HS-27A (cell line): ENCODE measurements around the gene ARCN1.

ENCODE experiments used
- DNase-seq: peaks from one replicate; pipeline ENCODE4 v3.0.0-alpha.2; 2012; ENCODE audit warnings: low read depth, missing footprints

The ARCN1 gene

GRCh38 chr11:118621784-118622375, 49.7 kb downstream of the ARCN1 start:
- no peak for DNase-seq

GRCh38 chr11:118622376-118623268, 50.4 kb downstream of the ARCN1 start:
- DNase-seq = no peak

DNA sequence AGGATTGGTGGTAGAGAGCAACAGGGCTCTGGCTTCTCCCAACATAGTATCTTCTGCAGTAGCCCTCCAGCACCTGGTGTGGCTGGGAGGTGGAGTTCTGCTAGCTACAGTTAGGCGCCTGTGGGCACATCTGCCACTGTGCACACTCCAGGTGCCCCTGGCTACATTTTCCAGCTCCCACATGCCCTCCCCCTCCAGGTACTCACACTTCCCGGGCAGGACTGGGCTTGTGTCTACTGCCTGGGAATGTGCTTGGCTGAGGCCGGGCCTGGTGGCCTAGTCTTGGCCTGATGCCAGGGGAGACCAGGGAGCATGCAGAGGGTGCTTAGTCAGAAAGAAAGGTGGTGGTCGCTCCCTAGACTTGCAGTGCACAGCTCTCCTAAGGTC, 51.1 kb downstream of the ARCN1 start:
- DNase-seq = no peak

DNA sequence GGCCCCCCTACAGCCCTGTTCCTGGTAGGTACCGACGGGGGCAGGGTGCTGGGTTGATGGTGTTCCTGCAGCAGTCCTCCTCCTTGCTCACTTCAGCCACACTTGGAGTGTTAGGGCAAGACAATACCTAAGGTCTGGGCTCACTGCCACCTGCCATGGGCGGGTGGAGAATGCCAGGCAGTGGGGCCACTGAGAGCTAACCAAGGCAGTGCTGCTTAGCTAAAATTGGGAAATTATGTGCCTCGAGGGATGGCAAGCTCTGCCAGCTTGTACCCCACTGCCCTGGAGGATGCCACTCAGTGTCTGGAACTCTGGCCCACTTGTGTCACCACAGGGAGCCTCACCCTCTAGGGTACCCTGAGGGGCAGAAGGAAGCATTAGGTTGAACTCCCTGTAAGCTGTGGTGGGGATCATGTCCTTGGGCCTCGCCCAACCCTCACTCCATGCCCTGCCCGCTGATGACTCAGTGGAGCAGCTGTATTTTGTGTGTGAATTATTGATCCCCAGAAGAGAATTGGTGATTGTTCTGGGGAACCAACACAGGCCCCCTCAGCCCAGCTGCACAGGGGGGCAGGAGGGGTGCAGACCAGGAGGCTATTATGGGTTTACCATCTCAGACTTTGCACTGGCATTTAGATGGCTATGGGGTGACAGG, 53.0 kb downstream of the ARCN1 start:
- no peak for DNase-seq

GRCh38 chr11:118625976-118626375, 53.8 kb downstream of the ARCN1 start:
- no peak for DNase-seq

DNA sequence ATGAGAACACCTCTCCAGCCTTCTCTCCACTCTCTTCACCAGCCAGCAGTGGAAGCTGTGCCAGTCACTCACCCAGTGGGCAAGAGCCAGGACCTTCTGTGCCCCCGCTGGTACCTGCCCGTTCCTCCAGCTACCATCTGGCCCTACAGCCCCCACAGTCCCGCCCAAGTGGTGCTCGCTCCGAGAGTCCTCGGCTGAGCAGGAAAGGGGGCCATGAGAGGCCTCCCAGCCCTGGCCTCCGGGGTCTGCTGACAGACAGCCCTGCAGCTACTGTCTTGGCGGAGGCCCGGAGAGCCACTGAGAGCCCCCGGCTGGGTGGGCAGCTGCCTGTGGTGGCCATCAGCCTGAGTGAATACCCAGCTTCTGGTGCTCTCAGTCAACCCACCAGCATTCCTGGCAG, 55.4 kb downstream of the ARCN1 start:
- DNase-seq = no peak

GRCh38 chr11:118628031-118628430, 55.8 kb downstream of the ARCN1 start:
- no peak for DNase-seq

DNA sequence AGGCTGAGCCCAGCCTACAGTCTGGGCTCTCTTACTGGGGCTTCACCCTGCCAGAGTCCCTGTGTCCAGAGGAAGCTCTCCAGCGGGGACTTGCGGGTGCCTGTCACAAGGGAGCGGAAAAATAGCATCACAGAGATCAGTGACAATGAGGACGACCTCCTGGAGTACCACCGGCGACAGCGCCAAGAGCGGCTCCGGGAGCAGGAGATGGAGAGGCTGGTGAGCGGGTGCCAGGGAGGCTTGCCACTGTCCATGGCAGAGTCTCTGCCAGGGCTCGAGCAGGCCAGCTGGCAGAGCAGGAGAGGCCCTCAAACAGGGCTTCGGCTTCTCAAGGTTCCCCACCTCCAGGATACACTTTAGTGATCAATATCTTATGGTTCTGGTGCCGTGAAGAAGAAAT, 56.2 kb downstream of the ARCN1 start:
- DNase-seq = no peak

DNA sequence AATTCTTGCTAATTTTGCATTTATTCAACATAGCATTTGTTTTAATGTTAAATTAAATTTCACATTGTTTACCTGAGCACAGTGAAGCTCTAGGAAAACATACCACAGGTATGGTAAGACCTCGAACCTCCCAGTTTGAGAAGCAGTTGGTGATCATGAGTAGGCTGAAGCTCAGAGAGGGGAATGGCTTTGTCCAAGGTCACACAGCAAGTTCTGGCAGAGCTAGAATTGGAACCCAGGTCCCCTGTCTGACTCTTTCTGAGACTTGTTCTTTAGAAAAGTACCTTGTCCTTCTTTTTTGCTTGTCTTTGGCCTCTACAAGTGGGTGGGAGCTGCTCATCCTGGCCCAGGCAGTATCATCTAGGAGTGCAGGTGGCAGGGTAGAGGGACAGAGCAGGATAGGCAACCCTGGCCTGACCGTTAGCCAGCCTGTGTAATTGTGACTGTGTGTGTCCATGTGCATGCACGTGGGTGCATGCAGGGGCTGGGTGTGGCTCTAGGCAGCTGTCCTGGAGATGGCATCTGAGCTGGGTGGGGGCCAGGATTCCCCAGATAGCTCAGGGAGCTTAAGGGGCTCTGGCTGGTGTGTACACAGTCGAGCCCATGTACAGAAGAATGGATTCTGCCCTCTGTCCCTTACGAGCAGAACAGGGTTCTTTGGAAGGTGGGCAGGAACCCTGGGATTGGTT, 56.8 kb downstream of the ARCN1 start:
- no peak for DNase-seq

DNA sequence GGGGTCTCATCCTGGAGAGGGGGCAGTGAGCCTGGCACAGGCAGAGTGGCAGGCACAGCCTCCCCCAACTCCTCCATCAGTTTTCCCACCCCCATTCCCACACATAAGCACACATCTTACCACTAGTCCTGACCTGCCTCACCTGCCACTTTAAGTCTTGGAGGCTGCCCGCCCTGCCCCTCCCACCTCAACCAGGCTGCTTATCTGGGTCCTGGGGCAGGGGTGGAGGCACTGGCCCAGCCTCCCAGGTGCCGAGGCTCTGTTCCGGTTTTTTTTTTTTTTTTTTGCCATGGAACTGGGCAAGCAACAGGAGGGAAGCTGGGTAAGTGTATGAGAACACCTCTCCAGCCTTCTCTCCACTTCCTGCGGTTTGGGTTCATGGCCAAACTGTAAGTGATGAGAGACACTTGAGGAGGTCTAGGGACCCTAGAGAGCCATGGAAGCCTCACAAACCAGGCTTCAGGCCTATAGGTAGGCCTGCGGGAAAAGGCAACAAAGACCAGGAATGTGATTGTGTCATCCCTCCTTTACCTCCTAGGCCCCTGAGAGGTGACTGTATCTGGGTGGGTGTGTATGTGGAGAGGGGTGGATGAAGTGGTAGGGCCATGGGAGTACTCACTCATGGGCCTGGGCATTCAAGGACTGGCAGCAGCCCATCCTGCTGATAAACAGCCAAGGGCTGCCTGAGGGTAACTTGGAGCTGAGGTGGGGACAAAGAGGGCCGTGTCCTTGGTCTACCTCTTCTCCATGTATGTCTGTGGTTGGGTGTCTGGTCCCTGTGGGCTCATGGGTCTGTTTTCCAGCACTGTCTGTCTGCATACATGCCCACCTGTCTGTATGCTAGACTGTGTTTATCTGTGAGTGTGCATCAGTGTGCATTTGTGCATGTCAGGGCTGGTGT, 57.8 kb downstream of the ARCN1 start:
- no peak for DNase-seq

DNA sequence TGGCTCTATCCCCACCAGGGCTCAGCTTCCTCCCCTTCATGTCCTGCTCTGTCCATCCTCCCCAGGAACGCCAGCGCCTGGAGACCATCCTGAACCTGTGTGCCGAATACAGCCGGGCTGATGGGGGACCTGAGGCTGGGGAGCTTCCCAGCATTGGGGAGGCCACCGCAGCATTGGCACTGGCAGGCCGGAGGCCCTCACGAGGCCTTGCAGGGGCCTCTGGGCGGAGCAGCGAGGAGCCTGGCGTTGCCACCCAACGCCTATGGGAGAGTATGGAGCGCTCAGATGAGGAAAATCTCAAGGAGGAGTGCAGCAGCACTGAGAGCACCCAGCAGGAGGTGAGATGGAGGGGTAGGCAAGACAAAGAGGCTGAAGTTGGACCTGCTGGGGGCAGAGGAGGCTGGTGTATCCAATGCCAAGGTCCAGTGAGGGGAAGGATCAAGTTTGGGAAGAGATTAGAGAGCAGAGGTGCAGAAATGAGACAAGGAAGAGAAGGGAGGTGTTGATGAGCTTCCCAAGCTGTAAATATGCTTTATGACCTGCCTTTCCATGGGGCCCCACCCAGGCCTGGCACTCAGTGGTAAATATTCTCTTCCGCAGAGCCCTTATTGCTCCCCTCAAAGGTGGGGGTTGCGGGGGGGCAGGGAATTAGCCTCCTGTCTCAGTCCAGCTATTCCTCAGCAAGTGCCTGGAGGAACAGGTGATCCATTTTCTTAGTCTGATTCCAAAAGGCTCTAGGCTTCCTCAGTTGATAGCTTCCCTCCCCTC, 59.1 kb downstream of the ARCN1 start:
- DNase-seq = no peak

DNA sequence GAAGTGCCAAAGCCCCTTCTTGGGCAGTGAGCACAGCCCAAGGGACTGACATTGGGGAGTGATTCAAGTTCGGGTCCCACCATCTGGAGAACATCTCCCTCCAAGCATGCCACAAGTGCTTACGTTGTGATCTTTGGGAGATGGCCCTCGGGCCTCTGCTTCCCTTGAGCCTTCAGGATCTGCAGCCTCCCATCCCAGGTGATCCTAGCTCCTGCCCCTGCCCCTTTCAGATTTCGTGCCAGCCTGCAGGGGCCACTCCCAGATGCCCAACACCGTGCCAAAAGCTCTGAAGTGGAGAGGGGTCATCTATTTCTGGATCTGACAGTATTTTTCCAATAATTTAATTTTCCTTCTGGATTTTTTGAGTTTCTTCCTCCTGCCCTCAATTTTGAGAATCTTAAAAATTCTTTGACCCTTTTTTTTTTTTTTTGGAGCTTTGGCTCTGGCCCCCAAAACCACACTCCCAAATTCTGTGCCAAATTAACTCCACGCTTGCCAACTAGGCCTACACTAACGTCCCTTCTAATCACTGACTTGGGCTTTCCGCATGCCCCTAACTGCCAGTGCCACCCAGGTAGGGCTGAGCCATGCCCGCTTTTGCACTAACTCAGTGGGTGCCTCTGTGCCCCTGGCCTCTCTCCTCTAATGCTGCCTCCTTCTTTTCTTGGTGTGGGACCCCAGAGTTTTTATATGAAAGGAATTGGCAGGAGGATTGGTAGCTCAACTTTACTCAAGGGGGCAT, 60.5 kb downstream of the ARCN1 start:
- no peak for DNase-seq

GRCh38 chr11:118633319-118633690, 61.1 kb downstream of the ARCN1 start:
- DNase-seq = no peak

GRCh38 chr11:118633979-118634378, 61.8 kb downstream of the ARCN1 start:
- DNase-seq = no peak

- no peak for DNase-seq
Measured at GRCh38 chr11:118634431-118635236, 62.4 kb downstream of the ARCN1 start.

DNA sequence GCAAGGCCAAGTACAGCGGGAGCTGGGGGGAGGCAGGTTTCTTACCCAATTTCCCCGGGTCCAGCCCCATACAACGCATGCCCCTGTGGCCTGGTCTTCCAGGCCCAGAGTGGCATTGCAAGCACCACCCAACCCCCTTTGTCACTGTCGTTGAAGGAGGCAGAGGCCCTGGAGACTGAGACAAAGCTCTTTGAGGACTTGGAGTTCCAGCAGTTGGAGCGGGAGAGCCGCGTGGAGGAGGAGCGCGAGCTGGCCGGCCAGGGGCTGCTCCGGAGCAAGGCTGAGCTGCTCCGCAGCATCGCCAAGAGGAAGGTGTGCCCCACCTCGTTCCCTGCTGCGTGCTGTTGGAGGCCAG, 63.0 kb downstream of the ARCN1 start:
- DNase-seq = no peak

DNA sequence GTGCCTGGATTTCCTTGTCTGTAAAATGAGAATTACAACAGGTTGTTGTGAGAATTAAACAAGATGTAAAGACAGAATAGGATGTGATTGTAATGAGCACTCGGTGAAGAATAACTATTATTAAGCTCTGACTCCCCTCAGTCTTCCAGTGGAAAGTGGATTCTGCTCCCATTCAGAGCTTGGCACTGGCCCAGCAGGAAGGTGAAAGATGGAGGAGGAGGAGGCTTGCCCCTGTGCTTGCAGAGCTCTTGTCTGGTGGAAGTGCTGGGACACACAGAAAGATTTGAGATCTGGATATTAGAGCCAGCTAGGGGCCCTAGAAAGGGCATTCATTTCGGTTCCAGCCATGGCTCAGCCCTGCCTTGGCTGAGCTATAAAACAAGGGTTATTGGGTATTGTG, 63.4 kb downstream of the ARCN1 start:
- no peak for DNase-seq

DNA sequence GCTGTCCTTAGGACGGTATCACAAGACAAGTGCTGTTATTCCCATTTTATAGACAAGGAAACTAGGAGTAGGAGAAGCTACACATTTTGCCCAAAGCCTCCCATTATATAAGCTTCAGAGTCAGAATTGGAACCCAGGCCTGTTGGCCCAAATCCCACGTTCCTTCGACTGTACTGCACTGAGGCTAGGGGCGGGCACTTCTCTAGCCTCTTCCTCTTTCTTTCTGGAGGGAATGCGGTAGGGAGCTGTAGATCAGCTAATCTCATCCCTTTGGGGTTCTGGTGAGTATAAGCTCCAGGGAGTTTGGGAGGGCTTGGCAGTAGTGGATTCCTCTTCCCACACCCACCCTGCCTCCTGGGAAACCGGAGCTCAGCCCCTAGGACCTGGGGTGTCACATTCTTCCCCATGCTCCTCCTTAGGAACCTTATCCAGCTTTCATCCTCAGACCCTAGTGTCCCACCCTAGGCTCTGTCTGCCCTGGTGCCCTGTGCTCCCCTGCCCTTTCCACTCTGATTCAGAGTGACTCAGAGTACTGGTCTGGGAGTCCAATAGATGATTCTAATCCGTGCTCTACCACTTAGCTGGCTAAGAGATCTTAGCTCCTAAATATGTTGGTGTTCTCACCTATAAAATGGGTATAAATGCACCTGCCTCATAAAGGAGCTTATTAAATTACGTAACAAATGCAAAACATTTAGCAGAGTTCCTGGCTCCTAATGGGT, 64.5 kb downstream of the ARCN1 start:
- no peak for DNase-seq

GRCh38 chr11:118638726-118639125, 66.5 kb downstream of the ARCN1 start:
- DNase-seq = no peak
